Neutrophil (primary cell): ENCODE data around the gene MYO1E.

Experiments
- H3K27ac ChIP-seq: fragments of 200-600 bp; sonication (generic); 2 replicates; pipeline ENCODE4 v1.5.1; 2016; ENCODE audit warnings: mild to moderate bottlenecking, moderate library complexity
- H3K27me3 ChIP-seq: fragments of 200-600 bp; sonication (generic); 2 replicates; pipeline ENCODE4 v1.6.0; 2016; ENCODE audit warnings: mild to moderate bottlenecking
- H3K36me3 ChIP-seq: fragments of 200-600 bp; sonication (generic); 2 replicates; pipeline ENCODE4 v1.5.1; 2017
- H3K4me1 ChIP-seq, 2 experiments: fragments of 200-600 bp in 1 of 2; sonication (generic) in 1 of 2; 1 replicate in 1 of 2; 2 replicates in 1 of 2; pipeline versions ENCODE4 v1.5.1 to v1.6.1; 2013 to 2016; ENCODE audit warnings: low read depth in 1 of 2, low read length in 1 of 2, mild to moderate bottlenecking in 1 of 2, moderate library complexity in 1 of 2; ENCODE audit not compliant: control insufficient read depth in 1 of 2, insufficient read depth in 1 of 2
- H3K4me3 ChIP-seq, 2 experiments: fragments of 200-600 bp in 1 of 2; sonication (generic) in 1 of 2; 1 replicate in 1 of 2; 2 replicates in 1 of 2; pipeline ENCODE4 v1.5.1; 2013 to 2016; ENCODE audit warnings: low read depth in 1 of 2, low read length in 1 of 2, mild to moderate bottlenecking in 1 of 2, moderate library complexity in 1 of 2
- H3K9me3 ChIP-seq: fragments of 200-600 bp; sonication (generic); 2 replicates; pipeline ENCODE4 v1.5.1; 2016
- TF ChIP-seq, protein P1 (sequence below): fragments of 200-600 bp; sonication (generic); IDR thresholded peaks from 2 replicates; pipeline ENCODE4 v1.5.1; 2016; ENCODE audit warnings: antibody characterized with exemption

The MYO1E gene

DNA sequence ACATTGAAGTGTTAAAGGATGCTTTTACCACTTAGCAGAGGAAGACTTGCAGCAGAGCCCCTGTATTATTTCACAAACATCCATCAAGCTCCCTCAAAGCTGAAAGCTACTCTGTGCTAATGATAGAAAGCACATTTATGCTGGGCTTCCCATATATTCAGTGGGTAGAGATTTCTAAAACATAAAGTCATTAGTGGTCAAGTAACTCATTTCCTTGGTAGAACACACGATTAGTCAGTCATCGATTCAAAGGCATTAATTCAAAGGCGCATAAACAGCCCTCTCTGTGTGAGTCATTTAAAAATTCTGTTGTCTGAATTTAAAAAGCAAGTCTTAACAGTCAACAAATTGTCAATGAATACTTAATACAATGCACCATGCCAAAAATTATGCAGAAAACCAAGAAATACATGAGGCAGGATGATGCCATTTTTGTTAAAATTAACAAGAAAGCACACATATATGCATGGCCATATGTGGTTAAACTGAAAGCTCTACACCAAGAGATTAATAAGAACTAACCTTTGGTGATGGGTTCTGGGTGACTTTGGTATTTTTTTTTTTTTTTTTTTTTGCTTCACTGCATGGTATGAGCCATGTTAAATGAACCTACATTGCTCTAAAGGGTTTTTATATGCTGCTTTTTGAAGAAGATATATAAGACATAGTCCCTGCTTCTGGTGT is 104.4 kb downstream of the MYO1E start:
- TF ChIP-seq, protein P1, sequence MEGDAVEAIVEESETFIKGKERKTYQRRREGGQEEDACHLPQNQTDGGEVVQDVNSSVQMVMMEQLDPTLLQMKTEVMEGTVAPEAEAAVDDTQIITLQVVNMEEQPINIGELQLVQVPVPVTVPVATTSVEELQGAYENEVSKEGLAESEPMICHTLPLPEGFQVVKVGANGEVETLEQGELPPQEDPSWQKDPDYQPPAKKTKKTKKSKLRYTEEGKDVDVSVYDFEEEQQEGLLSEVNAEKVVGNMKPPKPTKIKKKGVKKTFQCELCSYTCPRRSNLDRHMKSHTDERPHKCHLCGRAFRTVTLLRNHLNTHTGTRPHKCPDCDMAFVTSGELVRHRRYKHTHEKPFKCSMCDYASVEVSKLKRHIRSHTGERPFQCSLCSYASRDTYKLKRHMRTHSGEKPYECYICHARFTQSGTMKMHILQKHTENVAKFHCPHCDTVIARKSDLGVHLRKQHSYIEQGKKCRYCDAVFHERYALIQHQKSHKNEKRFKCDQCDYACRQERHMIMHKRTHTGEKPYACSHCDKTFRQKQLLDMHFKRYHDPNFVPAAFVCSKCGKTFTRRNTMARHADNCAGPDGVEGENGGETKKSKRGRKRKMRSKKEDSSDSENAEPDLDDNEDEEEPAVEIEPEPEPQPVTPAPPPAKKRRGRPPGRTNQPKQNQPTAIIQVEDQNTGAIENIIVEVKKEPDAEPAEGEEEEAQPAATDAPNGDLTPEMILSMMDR, result no peak
- H3K27ac ChIP-seq, result no peak overlapping the region
- no peaks in the 10 kb centered on the region for H3K9me3 ChIP-seq
- H3K4me1 ChIP-seq, result no peaks in the 10 kb centered on the region
- H3K36me3 ChIP-seq, result no peaks in the 10 kb centered on the region
- no peak overlapping the region for H3K4me3 ChIP-seq
- no peaks in the 10 kb centered on the region for H3K27me3 ChIP-seq

DNA sequence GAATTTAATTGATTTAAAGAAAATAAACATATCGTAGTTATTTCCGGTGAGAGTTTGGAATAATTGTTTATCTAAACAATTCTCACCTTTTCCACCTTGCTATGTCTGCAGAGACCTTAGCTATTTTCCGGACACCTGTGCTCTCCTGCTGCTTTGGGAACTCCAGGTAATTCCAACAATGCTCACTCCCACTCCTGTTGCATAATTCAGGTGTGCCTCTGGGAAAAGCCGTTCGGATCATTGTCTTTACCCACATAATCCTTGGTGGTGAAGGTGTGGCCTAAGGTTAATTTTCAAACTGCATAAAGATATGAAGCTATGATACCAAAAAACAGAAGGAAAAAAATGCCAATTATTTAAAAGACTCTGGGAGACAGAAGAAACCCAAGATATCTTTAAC is 106.6 kb downstream of the MYO1E start:
- no peaks in the 10 kb centered on the region for H3K36me3 ChIP-seq
- H3K9me3 ChIP-seq, result no peaks in the 10 kb centered on the region
- H3K4me3 ChIP-seq, result no peak overlapping the region
- H3K27me3 ChIP-seq, result no peaks in the 10 kb centered on the region
- no peak overlapping the region for H3K27ac ChIP-seq
- TF ChIP-seq, protein P1, result no peak
- H3K4me1 ChIP-seq, result no peaks in the 10 kb centered on the region

DNA sequence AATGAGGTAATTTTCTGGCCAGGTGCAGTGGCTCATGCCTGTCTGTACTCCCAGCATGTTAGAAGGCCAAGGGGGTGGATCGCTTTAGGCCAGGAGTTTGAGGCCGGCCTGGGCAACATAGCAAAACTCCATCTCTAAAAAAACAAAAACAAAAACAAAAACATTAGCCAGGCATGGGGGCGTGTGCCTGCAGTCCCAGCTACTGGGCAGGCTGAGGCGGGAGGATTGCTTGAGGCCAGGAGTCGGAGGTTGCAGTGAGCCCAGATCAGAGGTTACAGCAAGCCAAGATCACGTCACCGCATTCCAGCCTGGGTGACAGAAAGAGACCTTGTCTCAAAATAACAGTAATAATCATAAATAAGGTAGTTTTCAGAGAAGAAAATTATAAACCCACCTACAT is 110.4 kb downstream of the MYO1E start:
- Histone ChIP-seq H3K9me3 (no peaks in the 10 kb centered on the region), H3K27ac (no peak overlapping the region), H3K4me1 (no peaks in the 10 kb centered on the region), H3K36me3 (no peaks in the 10 kb centered on the region), H3K27me3 (no peaks in the 10 kb centered on the region), H3K4me3 (no peak overlapping the region)
- TF ChIP-seq, protein P1, result no peak

DNA sequence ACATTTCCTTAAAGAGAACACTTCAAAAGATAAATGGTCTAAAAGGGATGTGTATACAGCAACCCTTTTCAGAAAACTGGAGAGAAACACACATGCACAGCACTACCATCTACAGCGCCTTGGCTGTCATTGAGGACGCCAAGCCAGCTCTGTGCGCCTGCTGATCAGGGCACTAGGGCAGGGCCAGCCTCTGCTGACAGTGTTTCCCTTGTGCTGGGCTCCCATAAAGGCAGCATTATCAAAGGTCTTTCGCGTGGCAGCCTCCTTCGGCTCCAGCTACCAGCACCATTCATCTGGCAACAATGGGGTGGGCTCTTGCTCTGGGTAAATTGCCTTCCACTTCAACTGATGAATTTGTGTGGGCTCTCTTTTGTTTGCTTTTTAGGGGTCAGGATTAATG is 112.6 kb downstream of the MYO1E start:
- Histone ChIP-seq H3K9me3 (no peaks in the 10 kb centered on the region), H3K27me3 (no peaks in the 10 kb centered on the region), H3K27ac (no peak overlapping the region), H3K4me1 (no peaks in the 10 kb centered on the region), H3K4me3 (no peak overlapping the region), H3K36me3 (no peaks in the 10 kb centered on the region)
- TF ChIP-seq, protein P1, result no peak

DNA sequence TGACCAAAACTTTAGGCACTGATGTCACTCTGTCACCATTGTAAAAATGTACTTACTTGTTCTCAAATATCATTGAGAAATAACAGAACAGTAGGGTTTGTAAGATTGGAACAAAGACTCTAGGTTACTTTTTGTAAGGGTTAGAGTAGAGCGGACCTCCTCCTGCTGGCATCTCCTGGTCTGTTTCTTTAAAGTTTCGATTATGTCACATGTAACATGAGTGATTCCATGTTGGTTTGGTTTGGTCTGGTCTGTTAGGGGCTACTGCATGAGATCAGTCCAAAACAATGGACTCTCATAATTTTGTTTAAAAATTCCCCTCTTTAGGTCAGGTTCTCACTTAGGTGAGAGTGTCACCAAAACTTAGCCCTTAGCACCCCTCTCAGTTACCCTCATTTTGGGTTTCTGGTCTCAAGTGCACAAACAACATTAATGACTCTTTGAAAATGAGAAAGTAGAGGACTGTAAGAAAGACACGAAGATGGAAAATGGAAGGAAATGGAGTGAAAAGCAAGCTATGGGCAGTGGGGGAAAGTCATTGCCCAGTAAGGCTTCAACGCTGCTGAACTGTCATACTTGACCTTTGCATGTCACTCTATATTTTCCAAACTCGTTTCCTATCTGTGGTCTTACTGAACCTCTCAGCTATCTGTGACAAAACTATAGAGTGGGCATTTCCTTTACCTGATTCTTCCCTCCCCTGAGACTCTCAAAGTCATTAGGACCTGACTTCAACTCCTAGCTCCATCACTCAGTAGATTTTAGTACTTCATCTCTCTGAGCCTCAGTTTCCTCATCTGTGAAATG is 113.3 kb downstream of the MYO1E start:
- H3K36me3 ChIP-seq, result no peaks in the 10 kb centered on the region
- no peaks in the 10 kb centered on the region for H3K27me3 ChIP-seq
- no peaks in the 10 kb centered on the region for H3K9me3 ChIP-seq
- no peaks in the 10 kb centered on the region for H3K4me1 ChIP-seq
- TF ChIP-seq, protein P1, result no peak
- no peak overlapping the region for H3K27ac ChIP-seq
- H3K4me3 ChIP-seq, result no peak overlapping the region
